ENCODE data around the gene SPOCK2.

SPOCK2 gene

GRCh38 chr10:72107325-72108003 lies 19.1 kb upstream of the SPOCK2 start:
- no peak for DNase-seq

- DNase-seq = no peak
Observed at GRCh38 chr10:72106896-72107295, 18.5 kb upstream of the SPOCK2 start.

DNA sequence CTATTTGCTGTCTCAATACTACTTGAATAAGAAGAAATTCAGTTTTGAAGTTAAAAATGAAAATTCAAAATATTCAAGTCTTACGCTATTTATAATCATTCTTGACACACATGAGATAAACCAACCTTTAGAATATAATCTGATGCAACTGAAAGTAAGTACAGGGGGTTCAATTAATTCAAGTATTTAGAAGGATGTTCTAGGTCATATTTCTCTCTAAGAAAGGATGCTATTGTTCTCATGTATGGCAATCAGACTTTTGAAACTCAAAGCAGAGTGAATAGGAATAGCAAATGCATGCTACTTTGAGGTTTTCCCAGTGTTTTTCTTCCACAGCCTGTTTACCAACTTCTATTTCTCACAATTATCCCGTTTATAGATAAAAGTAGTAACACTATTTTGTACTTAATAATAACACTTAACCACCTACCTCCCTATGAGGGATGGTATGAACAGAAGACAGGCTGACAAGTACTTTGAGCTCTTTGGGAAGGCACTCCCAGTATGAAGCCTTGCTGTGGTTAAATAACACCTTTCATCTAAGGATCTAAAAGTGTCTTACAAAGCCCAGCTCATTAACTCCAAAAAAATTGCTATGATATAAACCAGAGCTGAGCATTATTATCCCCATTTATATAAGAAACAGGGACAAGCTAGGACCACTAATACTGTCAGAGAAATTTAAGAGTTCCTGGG lies 18.0 kb upstream of the SPOCK2 start:
- no peak for DNase-seq

DNA sequence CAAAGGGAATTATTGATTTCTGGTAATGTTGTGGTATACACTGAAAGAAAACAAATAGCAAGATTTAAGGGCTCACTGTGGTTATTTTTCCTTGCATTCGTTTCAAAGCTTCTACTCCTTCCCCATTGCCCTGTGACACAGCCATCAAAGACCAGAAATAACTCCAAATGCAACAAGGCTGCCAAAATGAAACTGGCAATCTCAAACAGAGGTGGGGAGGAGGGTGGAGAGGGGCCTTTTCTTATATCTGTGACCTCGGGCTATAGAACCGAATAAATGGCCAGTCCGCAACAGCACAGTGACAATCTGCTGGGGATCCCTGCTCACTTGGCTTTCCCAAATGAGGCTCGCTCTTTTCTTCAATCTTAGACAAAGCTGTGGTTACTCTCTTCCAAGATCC lies 17.4 kb upstream of the SPOCK2 start:
- no peak for DNase-seq

- DNase-seq = no peak
Observed at GRCh38 chr10:72105098-72105475, 16.7 kb upstream of the SPOCK2 start.

DNA sequence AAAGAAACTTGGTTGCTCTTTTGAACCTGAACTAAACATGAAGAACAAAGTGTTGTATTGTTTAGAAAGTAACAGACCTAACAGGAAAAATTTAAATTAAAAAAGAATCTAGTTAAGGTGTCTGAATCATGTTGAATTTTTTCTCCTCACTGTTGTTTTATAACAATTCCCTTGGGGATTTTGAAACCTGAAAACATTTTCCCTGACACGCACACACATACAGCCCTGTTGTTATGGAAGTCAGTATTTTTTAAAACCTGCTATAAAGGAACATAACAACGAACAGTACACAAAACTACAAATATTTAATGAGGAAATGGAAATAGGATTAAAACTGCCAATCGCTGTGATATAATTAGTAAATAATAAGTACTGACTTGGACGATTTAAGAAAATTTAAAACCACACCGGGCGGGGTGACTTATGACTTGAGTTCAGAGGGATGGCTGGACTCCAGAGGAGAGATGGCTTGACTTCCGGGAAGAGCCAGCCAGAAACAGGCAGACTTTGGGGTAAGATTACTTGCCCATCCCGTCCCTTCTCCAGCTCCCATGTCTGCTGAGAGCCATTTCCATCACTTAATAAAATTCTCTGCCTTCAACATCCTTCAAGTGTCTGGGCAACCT lies 16.2 kb upstream of the SPOCK2 start:
- no peak for DNase-seq

DNA sequence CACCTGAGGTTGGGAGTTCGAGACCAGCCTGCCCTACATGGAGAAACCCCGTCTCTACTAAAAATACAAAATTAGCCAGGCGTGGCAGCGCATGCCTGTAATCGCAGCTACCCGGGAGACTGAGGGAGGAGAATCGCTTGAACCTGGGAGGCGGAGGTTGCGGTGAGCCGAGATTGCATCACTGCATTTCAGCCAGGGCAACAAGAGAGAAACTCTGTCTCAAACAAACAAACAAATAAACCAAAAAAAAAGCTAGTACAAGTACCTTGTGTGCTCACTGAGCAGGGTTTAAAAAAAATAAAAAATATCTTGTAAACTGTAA lies 11.2 kb upstream of the SPOCK2 start:
- DNase-seq = no peak

DNA sequence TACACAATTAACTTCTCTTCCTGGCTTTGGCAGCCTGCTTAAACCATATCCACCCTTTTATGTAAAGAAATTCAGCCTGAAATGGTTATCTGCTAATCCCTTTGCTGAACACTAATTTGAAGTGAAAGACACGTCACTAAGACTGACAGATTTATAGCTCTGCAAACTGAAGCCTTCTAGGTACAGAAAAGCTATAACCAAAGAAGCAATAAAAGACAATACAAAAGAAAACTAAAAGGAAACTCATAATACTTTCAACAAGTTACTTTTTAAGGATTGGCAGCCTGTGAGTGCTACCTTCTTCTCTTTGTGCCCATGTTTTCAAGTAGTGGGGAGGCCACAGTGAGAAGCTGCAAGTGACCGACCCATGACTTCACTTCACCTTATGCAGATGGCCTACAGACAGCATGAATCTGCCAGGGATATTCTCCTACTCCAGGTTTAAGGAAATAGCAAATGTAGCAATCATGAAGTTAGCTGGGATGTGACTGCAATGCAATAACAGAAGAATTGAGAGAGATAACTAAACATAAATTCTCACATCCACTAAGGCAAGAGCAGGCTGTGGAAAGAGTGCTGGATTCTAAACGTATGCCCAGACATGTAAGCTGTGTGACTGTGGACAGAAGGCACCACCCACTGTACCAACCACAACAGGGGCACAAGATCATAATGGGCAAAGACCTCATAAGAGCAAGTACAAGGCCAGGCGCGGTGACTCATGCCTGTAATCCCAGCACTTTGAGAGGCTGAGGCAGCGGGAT lies 10.7 kb upstream of the SPOCK2 start:
- no peak for DNase-seq

DNA sequence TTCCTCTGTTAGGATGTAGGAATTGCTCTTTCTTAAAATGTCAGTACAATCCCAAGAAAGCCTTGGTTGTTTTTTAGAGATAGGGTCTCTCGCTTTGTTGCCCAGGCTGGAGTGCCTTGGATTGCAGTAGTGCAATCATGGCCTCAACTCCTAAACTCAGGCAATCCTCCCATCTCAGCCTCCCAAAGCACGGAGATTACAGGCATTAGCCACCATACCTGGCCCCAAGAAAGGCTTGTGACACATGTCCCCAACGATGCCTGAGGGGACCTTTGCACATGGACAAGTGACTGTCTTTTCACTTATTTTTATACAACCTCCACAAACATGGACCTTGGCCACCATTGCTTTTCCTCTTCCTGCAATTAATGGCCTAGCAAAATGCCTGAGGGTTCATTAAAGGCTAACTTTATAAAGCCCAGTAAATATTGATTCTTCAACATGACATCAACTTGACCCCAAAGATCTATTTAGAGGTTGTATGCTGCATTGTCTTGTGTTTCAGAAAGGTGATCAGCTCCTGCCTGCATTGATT lies 10.0 kb upstream of the SPOCK2 start:
- DNase-seq = no peak

- no peak for DNase-seq
Observed at GRCh38 chr10:72097448-72098300, 9.3 kb upstream of the SPOCK2 start.

DNA sequence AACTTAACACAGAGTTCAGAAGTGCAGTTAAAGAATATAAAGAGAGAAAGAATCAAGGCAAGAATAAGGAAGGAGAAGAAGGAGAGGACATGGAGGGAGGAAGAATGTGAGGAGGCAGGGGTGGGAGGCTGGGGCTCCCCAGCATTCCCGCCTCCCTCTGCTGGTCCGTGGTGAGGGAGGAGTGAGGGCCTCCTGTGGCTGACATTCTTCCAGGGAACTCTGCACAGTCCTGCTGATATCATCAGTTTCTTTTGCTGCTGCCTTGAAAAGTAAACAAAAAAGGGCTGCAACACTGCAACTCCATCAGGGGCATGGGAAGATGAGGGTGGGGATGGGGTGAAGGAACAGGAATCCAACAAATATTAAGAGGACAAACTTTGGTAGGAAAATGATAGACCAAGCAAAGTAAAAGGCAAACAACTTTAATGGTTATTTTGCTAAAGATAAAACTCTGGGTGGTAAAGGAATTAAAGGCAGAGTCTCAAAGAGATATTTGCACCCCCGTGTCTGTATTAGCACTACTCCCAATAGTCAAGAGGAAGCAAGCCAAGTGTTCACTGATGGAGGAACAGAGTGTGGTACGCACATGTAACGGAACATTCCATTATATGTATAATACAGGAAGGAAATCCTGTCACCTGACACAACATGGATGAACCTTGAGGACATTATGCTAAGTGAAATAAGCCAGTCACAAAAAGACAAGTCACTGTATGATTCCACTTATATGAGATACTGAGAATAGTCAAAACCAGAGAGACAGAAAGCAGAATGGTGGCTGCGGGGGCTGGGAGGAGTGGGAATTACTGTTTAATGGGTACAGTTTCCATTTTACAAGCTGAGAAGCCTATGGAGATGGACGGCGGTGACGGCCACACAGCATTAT lies 8.0 kb upstream of the SPOCK2 start:
- DNase-seq = no peak

- no peak for DNase-seq
Observed at GRCh38 chr10:72095195-72095594, 6.8 kb upstream of the SPOCK2 start.

DNA sequence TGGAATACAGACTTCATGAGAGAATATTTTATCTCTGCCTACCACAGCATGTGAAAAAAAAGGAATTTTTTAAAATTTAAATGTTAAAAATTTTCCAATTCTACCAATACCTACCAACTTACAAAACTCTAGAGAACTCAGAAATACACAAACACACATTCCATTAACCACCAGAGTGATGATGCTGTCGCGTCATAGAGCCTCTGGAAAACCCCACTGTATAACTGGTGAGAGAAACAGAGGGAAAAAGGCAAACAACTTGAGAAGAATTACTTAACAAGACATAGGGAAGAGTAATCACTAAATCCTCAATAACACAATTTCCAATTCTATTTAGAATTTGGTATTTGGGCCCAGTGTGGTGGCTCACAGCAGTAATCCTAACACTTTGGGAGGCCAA lies 6.2 kb upstream of the SPOCK2 start:
- no peak for DNase-seq

DNA sequence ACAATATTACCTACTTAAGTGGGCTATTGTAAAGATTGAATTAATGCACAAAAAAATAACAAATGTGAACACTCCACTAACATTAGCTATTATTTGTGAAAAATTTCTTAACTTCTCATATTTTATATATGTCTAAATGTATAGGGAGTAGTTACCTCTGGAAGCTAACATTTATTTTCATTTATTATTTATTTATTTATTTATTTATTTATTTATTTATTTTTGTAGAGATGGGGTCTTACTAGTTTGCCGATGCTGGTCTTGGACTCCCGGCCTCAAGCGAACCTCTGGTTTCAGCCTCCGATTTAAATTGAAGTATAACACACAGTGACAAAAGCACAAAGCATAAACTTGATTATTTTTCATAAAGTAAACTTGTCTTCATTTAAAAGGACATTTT lies 5.1 kb upstream of the SPOCK2 start:
- DNase-seq = no peak

- no peak for DNase-seq
Observed at GRCh38 chr10:72092987-72093386, 4.6 kb upstream of the SPOCK2 start.

DNA sequence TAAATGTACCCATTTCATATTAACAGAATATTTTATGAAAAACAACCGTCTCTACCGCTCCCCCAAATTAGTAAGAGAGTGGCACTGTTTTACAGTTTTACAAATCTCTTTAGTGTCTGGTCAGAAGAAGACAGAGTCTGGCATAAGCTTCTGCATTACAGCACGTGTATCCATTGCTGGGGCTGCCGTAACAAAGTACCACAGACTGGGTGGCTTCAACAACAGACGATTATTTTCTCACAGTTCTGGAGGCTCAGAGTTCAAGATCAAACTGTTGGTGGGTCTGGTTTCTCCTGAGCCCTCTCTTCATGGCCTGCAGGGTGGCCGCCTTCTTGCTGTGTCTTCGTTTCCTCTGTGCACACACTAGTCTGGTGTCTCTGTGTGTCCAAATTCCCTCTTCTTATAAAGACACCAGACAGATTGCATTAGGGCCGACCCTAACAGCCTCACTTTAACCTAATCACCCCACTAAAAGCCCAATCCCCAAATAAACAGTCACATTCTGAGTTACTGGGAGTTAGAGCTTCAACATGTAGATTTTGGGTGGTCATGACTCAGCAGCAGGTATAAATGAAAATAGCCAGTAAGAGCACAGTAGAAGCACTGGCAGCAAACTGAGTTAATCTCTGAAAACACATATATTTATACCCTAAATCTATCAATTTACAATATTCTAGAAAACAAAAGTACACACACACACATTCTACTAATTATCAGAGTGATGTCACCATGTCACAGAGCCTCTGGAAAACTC lies 4.0 kb upstream of the SPOCK2 start:
- no peak for DNase-seq

- no peak for DNase-seq
Observed at GRCh38 chr10:72090326-72090725, 2.0 kb upstream of the SPOCK2 start.

GRCh38 chr10:72089618-72090017 lies 1.3 kb upstream of the SPOCK2 start:
- no peak for DNase-seq

DNA sequence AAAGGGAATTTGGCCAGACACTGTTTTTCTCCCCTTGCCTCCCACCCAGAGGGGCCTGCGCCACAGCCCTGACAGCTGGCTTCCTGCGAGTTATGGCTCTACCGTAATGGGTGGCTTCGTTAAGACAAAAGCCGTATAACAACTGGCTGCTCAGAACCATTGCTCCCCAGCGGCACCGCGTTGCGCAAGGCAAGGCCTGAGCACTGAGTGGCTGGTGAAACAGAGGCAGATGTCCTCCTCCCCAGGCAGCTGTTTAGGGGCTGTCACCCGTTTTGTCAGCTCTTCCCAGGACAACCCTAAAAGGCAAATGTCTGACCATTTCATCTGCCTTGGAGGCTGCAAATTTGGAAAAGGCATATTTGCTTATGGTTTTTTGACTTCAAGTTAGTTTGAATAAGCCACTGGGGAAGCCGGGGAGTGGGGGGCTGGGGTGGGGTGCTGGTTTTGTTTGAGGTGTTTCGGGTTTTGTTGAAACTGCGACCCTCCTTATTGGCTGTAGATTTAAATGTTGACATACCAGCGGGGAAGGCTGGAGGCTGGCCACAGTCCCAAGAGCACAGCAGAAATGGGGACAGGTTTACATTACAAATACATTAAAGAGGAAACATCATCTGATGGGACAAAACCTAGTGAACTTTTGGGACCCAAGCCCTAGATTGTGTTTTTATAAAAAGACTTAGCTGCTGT lies 681 bp upstream of the SPOCK2 start:
- peak; percentile 3 for DNase-seq

DNA sequence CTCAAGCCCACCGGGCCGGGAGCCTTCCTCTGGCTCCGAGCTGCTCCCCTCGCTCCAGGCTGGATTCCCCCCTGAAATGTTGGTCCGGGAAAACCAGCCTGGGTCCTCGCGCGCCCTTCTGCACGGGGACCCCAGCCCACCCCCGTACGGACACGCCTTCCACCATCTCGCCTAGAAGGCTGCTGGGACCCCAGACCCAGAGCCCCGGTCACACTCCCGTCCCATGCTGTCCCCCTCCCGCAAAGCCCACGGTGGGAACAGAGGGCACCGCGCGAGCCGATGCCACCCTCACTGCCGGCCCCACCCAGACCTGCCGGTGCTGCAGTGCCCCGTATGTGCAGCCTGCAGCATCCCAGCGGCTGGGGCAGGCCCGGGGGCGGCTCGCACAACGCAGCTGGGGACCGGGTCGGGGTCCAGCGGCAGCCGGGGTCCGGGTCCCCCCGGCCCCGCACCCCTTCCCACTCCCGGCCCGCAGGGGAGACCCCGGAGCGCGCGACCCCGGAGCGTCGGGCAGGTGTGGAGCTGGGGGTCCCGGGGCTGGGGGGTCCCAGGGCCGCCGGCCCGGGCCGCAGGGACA lies 871 bp downstream of the SPOCK2 start:
- DNase-seq = no peak
